Fibroblast of pulmonary artery (primary cell): ENCODE data around the gene LFNG.
"Not testable (repeated sequence)": the region's sequence is repeated elsewhere in the genome, so short reads cannot be mapped to it uniquely, and the experiment has no call there.

Experiments
- DNase-seq: peaks from one replicate; pipeline ENCODE4 v3.0.0-alpha.2; 2010; ENCODE audit warnings: low read depth
- H3K4me3 ChIP-seq: replicated peaks from 2 replicates; pipeline ENCODE4 v1.5.1; 2011; ENCODE audit warnings: low read depth, mild to moderate bottlenecking, control low read depth, low read length, moderate library complexity
- CTCF ChIP-seq: IDR thresholded peaks from 2 replicates; pipeline ENCODE4 v1.5.1; 2011; ENCODE audit warnings: mild to moderate bottlenecking, control low read depth, low read length, inconsistent platforms; ENCODE audit errors: missing control alignments

Gene LFNG

GRCh38 chr7:2530071-2530987, 10.8 kb downstream of the LFNG start:
- no peak overlapping the region for H3K4me3 ChIP-seq
- TF ChIP-seq CTCF = no peak
- no peak for DNase-seq

GRCh38 chr7:2530994-2531795, 11.6 kb downstream of the LFNG start:
- not testable (repeated sequence) for DNase-seq, H3K4me3 ChIP-seq

GRCh38 chr7:2531796-2532110, 12.2 kb downstream of the LFNG start:
- DNase-seq, H3K4me3 ChIP-seq: not testable (repeated sequence)

GRCh38 chr7:2532199-2532772, 12.7 kb downstream of the LFNG start:
- H3K4me3 ChIP-seq, DNase-seq: not testable (repeated sequence)

GRCh38 chr7:2532816-2533215, 13.2 kb downstream of the LFNG start:
- H3K4me3 ChIP-seq, DNase-seq: not testable (repeated sequence)

- not testable (repeated sequence) for H3K4me3 ChIP-seq, DNase-seq
Observed at GRCh38 chr7:2533566-2533965, 14.0 kb downstream of the LFNG start.

- H3K4me3 ChIP-seq, DNase-seq: not testable (repeated sequence)
Observed at GRCh38 chr7:2534214-2534613, 14.6 kb downstream of the LFNG start.

GRCh38 chr7:2535872-2536627, 16.5 kb downstream of the LFNG start:
- H3K4me3 ChIP-seq, DNase-seq: not testable (repeated sequence)

- DNase-seq = no peak
- TF ChIP-seq CTCF = no peak
- H3K4me3 ChIP-seq = no peak overlapping the region
Observed at GRCh38 chr7:2537981-2538851, 18.6 kb downstream of the LFNG start.
